HEK293 (cell line): Measurements from ENCODE around the gene ZNF862.

Experiments
- GLI2 ChIP-seq: fragments of 450-650 bp; formaldehyde crosslinking; IDR thresholded peaks from 2 replicates; pipeline ENCODE4; 2017; ENCODE audit warnings: missing biosample characterization, missing genetic modification characterization, low read depth, borderline replicate concordance
- IKZF3 ChIP-seq: fragments of 450-650 bp; IDR thresholded peaks from 2 replicates; pipeline ENCODE4 v1.5.0; 2018; ENCODE audit warnings: missing biosample characterization, mild to moderate bottlenecking, missing genetic modification characterization, moderate library complexity
- MYNN ChIP-seq: fragments of 450-650 bp; formaldehyde crosslinking; IDR thresholded peaks from 2 replicates; pipeline ENCODE4 v1.5.1; 2016; ENCODE audit warnings: missing biosample characterization, missing genetic modification characterization, borderline replicate concordance
- MZF1 ChIP-seq: fragments of 450-650 bp; formaldehyde crosslinking; IDR thresholded peaks from 2 replicates; pipeline ENCODE4 v1.5.1; 2017; ENCODE audit warnings: missing biosample characterization, missing genetic modification characterization, borderline replicate concordance
- PRDM10 ChIP-seq: fragments of 450-650 bp; formaldehyde crosslinking; IDR thresholded peaks from 2 replicates; pipeline ENCODE4 v1.5.1; 2016; ENCODE audit warnings: missing biosample characterization, missing genetic modification characterization
- REPIN1 ChIP-seq: fragments of 450-650 bp; formaldehyde crosslinking; IDR thresholded peaks from 2 replicates; pipeline ENCODE4 v1.5.1; 2017; ENCODE audit warnings: missing biosample characterization, missing genetic modification characterization, low read depth
- REST ChIP-seq: fragments of 450-650 bp; formaldehyde crosslinking; IDR thresholded peaks from 2 replicates; pipeline ENCODE4 v1.5.1; 2016; ENCODE audit warnings: missing biosample characterization, missing genetic modification characterization
- ZBTB17 ChIP-seq: fragments of 450-650 bp; formaldehyde crosslinking; IDR thresholded peaks from 2 replicates; pipeline ENCODE4 v1.5.1; 2016; ENCODE audit warnings: missing biosample characterization, missing genetic modification characterization
- ZBTB21 ChIP-seq: fragments of 450-650 bp; formaldehyde crosslinking; IDR thresholded peaks from 2 replicates; pipeline ENCODE4 v1.5.1; 2017; ENCODE audit warnings: missing biosample characterization, missing genetic modification characterization
- ZBTB8A ChIP-seq: fragments of 450-650 bp; formaldehyde crosslinking; IDR thresholded peaks from 2 replicates; pipeline ENCODE4 v1.5.1; 2016; ENCODE audit warnings: missing biosample characterization, missing genetic modification characterization
- ZIC2 ChIP-seq: fragments of 450-650 bp; formaldehyde crosslinking; IDR thresholded peaks from 2 replicates; pipeline ENCODE4 v1.5.1; 2016; ENCODE audit warnings: missing biosample characterization, missing genetic modification characterization
- ZNF133 ChIP-seq: fragments of 450-650 bp; formaldehyde crosslinking; IDR thresholded peaks from 2 replicates; pipeline ENCODE4 v1.5.1; 2016; ENCODE audit warnings: missing biosample characterization, missing genetic modification characterization
- ZNF19 ChIP-seq: fragments of 450-650 bp; formaldehyde crosslinking; IDR thresholded peaks from 2 replicates; pipeline ENCODE4; 2016; ENCODE audit warnings: missing biosample characterization, missing genetic modification characterization, low read depth
- ZNF221 ChIP-seq: fragments of 450-650 bp; formaldehyde crosslinking; IDR thresholded peaks from 2 replicates; pipeline ENCODE4 v1.5.1; 2017; ENCODE audit warnings: missing biosample characterization, missing genetic modification characterization, borderline replicate concordance
- ZNF223 ChIP-seq: fragments of 450-650 bp; formaldehyde crosslinking; IDR thresholded peaks from 2 replicates; pipeline ENCODE4 v1.5.1; 2016; ENCODE audit warnings: missing biosample characterization, missing genetic modification characterization
- ZNF654 ChIP-seq: fragments of 450-650 bp; formaldehyde crosslinking; IDR thresholded peaks from 2 replicates; pipeline ENCODE4 v1.5.1; 2016; ENCODE audit warnings: low read depth, missing biosample characterization, missing genetic modification characterization
- ZNF707 ChIP-seq: fragments of 450-650 bp; formaldehyde crosslinking; IDR thresholded peaks from 2 replicates; pipeline ENCODE4 v1.5.1; 2016; ENCODE audit warnings: missing biosample characterization, missing genetic modification characterization
- TF ChIP-seq, protein P1 (sequence below): fragments of 450-650 bp; formaldehyde crosslinking; IDR thresholded peaks from 2 replicates; pipeline ENCODE4 v1.5.1; 2016; ENCODE audit warnings: missing biosample characterization, missing genetic modification characterization
- TF ChIP-seq, protein P2 (sequence below): fragments of 450-650 bp; formaldehyde crosslinking; IDR thresholded peaks from 2 replicates; pipeline ENCODE4 v1.5.1; 2016; ENCODE audit warnings: missing biosample characterization, missing genetic modification characterization

Gene ZNF862

GRCh38 chr7:149883452-149883861 is 45.3 kb downstream of the ZNF862 start (continued):
- no peak for TF ChIP-seq IKZF3 (tag by site-specific recombination)
- no peak for TF ChIP-seq ZNF19 (tag by site-specific recombination)
- TF ChIP-seq ZIC2 (tag by site-specific recombination) = no peak
- no peak for TF ChIP-seq ZNF223 (tag by site-specific recombination)
- TF ChIP-seq REST (tag by site-specific recombination) = no peak
- TF ChIP-seq MZF1 (tag by site-specific recombination) = no peak
- TF ChIP-seq GLI2 (tag by site-specific recombination) = no peak
- TF ChIP-seq ZBTB21 (tag by site-specific recombination) = no peak
- TF ChIP-seq ZNF221 = no peak
- TF ChIP-seq ZNF707 = no peak
- TF ChIP-seq, protein P1, sequence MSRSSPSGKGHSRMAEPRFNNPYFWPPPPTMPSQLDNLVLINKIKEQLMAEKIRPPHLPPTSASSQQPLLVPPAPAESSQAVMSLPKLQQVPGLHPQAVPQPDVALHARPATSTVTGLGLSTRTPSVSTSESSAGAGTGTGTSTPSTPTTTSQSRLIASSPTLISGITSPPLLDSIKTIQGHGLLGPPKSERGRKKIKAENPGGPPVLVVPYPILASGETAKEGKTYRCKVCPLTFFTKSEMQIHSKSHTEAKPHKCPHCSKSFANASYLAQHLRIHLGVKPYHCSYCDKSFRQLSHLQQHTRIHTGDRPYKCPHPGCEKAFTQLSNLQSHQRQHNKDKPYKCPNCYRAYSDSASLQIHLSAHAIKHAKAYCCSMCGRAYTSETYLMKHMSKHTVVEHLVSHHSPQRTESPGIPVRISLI (tag by site-specific recombination) = peak; percentile 58
- TF ChIP-seq ZBTB8A (tag by site-specific recombination) = no peak
- TF ChIP-seq ZNF654 (tag by site-specific recombination) = peak; percentile 80
- no peak for TF ChIP-seq MYNN (tag by site-specific recombination)
- no peak for TF ChIP-seq ZNF133 (tag by site-specific recombination)
- peak; percentile 28; the same call in 1 of the 2 replicates for TF ChIP-seq PRDM10 (tag by site-specific recombination)
- TF ChIP-seq ZBTB17 (tag by site-specific recombination) = 0 out of 2 replicates have a peak, but pooled peaks have one; percentile 18
- TF ChIP-seq, protein P2, sequence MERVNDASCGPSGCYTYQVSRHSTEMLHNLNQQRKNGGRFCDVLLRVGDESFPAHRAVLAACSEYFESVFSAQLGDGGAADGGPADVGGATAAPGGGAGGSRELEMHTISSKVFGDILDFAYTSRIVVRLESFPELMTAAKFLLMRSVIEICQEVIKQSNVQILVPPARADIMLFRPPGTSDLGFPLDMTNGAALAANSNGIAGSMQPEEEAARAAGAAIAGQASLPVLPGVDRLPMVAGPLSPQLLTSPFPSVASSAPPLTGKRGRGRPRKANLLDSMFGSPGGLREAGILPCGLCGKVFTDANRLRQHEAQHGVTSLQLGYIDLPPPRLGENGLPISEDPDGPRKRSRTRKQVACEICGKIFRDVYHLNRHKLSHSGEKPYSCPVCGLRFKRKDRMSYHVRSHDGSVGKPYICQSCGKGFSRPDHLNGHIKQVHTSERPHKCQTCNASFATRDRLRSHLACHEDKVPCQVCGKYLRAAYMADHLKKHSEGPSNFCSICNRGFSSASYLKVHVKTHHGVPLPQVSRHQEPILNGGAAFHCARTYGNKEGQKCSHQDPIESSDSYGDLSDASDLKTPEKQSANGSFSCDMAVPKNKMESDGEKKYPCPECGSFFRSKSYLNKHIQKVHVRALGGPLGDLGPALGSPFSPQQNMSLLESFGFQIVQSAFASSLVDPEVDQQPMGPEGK (tag by site-specific recombination) = no peak
- no peak for TF ChIP-seq REPIN1 (tag by site-specific recombination)
